ENCODE measurements around the gene OPHN1. TPM values are rescaled to one million over a fixed set of nuclear protein-coding genes. Genes with fewer than 3 reads are reported as not detected.

The OPHN1 gene
- polyA plus RNA-seq, 1 donor from 2014 or later = 7.6 TPM

- Histone ChIP-seq H3K4me3 (ENCODE audit: low read length) (no peak overlapping the region), H3F3A (ENCODE audit: insufficient read depth, low read length, poor library complexity, severe bottlenecking) (no peaks in the 10 kb centered on the region), H3K9me2 (ENCODE audit: insufficient read depth, low read length) (no peaks in the 10 kb centered on the region), H3K36me3 (ENCODE audit: insufficient read depth, low read length) (no peaks in the 10 kb centered on the region), H3K79me2 (replicated peaks; ENCODE audit: insufficient read depth, low read length) (no peaks in the 10 kb centered on the region), H3K9me3 (ENCODE audit: low read length) (no peaks in the 10 kb centered on the region), H3K27ac (ENCODE audit: low read length) (no peak overlapping the region), H3K27me3 (ENCODE audit: insufficient read depth, low read depth, low read length) (no peaks in the 10 kb centered on the region), H4K20me1 (ENCODE audit: insufficient read depth) (no peaks in the 10 kb centered on the region), H3K4me2 (ENCODE audit: low read length) (no peak overlapping the region), H3K9ac (ENCODE audit: low read length) (no peak overlapping the region), H2AFZ (ENCODE audit: low read depth, low read length) (no peak overlapping the region)
- TF ChIP-seq TAF1 (IDR thresholded peaks at IDR 0.05; ENCODE audit: low read depth) = no peak
- TF ChIP-seq, protein P1, sequence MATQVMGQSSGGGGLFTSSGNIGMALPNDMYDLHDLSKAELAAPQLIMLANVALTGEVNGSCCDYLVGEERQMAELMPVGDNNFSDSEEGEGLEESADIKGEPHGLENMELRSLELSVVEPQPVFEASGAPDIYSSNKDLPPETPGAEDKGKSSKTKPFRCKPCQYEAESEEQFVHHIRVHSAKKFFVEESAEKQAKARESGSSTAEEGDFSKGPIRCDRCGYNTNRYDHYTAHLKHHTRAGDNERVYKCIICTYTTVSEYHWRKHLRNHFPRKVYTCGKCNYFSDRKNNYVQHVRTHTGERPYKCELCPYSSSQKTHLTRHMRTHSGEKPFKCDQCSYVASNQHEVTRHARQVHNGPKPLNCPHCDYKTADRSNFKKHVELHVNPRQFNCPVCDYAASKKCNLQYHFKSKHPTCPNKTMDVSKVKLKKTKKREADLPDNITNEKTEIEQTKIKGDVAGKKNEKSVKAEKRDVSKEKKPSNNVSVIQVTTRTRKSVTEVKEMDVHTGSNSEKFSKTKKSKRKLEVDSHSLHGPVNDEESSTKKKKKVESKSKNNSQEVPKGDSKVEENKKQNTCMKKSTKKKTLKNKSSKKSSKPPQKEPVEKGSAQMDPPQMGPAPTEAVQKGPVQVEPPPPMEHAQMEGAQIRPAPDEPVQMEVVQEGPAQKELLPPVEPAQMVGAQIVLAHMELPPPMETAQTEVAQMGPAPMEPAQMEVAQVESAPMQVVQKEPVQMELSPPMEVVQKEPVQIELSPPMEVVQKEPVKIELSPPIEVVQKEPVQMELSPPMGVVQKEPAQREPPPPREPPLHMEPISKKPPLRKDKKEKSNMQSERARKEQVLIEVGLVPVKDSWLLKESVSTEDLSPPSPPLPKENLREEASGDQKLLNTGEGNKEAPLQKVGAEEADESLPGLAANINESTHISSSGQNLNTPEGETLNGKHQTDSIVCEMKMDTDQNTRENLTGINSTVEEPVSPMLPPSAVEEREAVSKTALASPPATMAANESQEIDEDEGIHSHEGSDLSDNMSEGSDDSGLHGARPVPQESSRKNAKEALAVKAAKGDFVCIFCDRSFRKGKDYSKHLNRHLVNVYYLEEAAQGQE (IDR thresholded peaks at IDR 0.05; ENCODE audit: borderline replicate concordance) = no peak
- no peak for TF ChIP-seq POLR2AphosphoS5 (IDR thresholded peaks at IDR 0.05)
- no peak for TF ChIP-seq EZH2 (IDR thresholded peaks at IDR 0.05; ENCODE audit: borderline replicate concordance, insufficient read depth, low read length, poor library complexity, severe bottlenecking)
- TF ChIP-seq, protein P2, sequence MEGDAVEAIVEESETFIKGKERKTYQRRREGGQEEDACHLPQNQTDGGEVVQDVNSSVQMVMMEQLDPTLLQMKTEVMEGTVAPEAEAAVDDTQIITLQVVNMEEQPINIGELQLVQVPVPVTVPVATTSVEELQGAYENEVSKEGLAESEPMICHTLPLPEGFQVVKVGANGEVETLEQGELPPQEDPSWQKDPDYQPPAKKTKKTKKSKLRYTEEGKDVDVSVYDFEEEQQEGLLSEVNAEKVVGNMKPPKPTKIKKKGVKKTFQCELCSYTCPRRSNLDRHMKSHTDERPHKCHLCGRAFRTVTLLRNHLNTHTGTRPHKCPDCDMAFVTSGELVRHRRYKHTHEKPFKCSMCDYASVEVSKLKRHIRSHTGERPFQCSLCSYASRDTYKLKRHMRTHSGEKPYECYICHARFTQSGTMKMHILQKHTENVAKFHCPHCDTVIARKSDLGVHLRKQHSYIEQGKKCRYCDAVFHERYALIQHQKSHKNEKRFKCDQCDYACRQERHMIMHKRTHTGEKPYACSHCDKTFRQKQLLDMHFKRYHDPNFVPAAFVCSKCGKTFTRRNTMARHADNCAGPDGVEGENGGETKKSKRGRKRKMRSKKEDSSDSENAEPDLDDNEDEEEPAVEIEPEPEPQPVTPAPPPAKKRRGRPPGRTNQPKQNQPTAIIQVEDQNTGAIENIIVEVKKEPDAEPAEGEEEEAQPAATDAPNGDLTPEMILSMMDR (IDR thresholded peaks at IDR 0.05; ENCODE audit: poor library complexity, severe bottlenecking) = no peak
- TF ChIP-seq EP300 (conservative IDR thresholded peaks at IDR 0.05; ENCODE audit: poor library complexity, severe bottlenecking) = no peak
- TF ChIP-seq MXI1 (conservative IDR thresholded peaks at IDR 0.05; ENCODE audit: poor library complexity, severe bottlenecking) = no peak
- no peak for TF ChIP-seq RAD21 (conservative IDR thresholded peaks at IDR 0.05)
- TF ChIP-seq SMC3 (conservative IDR thresholded peaks at IDR 0.05; ENCODE audit: poor library complexity) = no peak
Observed at GRCh38 chrX:68109162-68109561, 324.1 kb downstream of the OPHN1 start.

GRCh38 chrX:68098431-68098830, 334.9 kb downstream of the OPHN1 start:
- no peaks in the 10 kb centered on the region for H3K9me3 ChIP-seq (ENCODE audit: low read length)
- H3K36me3 ChIP-seq (ENCODE audit: insufficient read depth, low read length) = no peaks in the 10 kb centered on the region
- no peaks in the 10 kb centered on the region for H3K27me3 ChIP-seq (ENCODE audit: insufficient read depth, low read depth, low read length)

More at GRCh38 chrX:68098431-68098830, 334.9 kb downstream of the OPHN1 start:
- TF ChIP-seq RAD21 (conservative IDR thresholded peaks at IDR 0.05) = no peak
- TF ChIP-seq, protein P2 (IDR thresholded peaks at IDR 0.05; ENCODE audit: poor library complexity, severe bottlenecking) = no peak
- TF ChIP-seq EZH2 (IDR thresholded peaks at IDR 0.05; ENCODE audit: borderline replicate concordance, insufficient read depth, low read length, poor library complexity, severe bottlenecking) = no peak
- TF ChIP-seq EP300 (conservative IDR thresholded peaks at IDR 0.05; ENCODE audit: poor library complexity, severe bottlenecking) = no peak
- TF ChIP-seq, protein P1 (IDR thresholded peaks at IDR 0.05; ENCODE audit: borderline replicate concordance) = no peak
- TF ChIP-seq SMC3 (conservative IDR thresholded peaks at IDR 0.05; ENCODE audit: poor library complexity) = no peak
- TF ChIP-seq TAF1 (IDR thresholded peaks at IDR 0.05; ENCODE audit: low read depth) = no peak
- Histone ChIP-seq H3K9ac (ENCODE audit: low read length) (no peak overlapping the region), H3K9me2 (ENCODE audit: insufficient read depth, low read length) (no peaks in the 10 kb centered on the region), H3K4me2 (ENCODE audit: low read length) (no peak overlapping the region), H3F3A (ENCODE audit: insufficient read depth, low read length, poor library complexity, severe bottlenecking) (no peaks in the 10 kb centered on the region), H3K4me3 (ENCODE audit: low read length) (no peak overlapping the region), H4K20me1 (ENCODE audit: insufficient read depth) (no peaks in the 10 kb centered on the region), H2AFZ (ENCODE audit: low read depth, low read length) (no peak overlapping the region), H3K79me2 (replicated peaks; ENCODE audit: insufficient read depth, low read length) (no peaks in the 10 kb centered on the region), H3K27ac (ENCODE audit: low read length) (no peak overlapping the region)
